C1 segment of cervical spinal cord (tissue), 14 donors: ENCODE results near the gene FMOD.
"Not testable (repeated sequence)": the region's sequence is repeated elsewhere in the genome, so short reads cannot be mapped to it uniquely, and the experiment has no call there.

ENCODE experiments used
- DNase-seq, 14 donors: peaks; one replicate each; lab custom pipeline; 2025; lab: John Stamatoyannopoulos, UW

Gene FMOD

GRCh38 chr1:203326830-203327683, 23.9 kb downstream of the FMOD start:
- DNase-seq: peak in 13 of 14 donors; percentile 74 to 93 (median 87)

GRCh38 chr1:203325418-203326091, 25.4 kb downstream of the FMOD start:
- peak in 11 of 14 donors; percentile 41 to 88 (median 71) for DNase-seq

GRCh38 chr1:203325026-203325417, 25.9 kb downstream of the FMOD start:
- DNase-seq: peak in 4 of 14 donors; percentile 71 to 88 (median 75)

GRCh38 chr1:203324105-203325025, 26.6 kb downstream of the FMOD start:
- DNase-seq: peak in 10 of 14 donors; percentile 35 to 75 (median 52)

GRCh38 chr1:203323587-203323986, 27.3 kb downstream of the FMOD start:
- DNase-seq: no peak

- peak in 1 of 14 donors; percentile 60 for DNase-seq
Observed at GRCh38 chr1:203322500-203323179, 28.3 kb downstream of the FMOD start.

GRCh38 chr1:203321273-203322052, 29.5 kb downstream of the FMOD start:
- no peak for DNase-seq

- peak in 1 of 14 donors; percentile 20 for DNase-seq
Observed at GRCh38 chr1:203320591-203321272, 30.2 kb downstream of the FMOD start.

- DNase-seq: no peak
Observed at GRCh38 chr1:203318229-203318517, 32.7 kb downstream of the FMOD start.

- DNase-seq: no peak
Observed at GRCh38 chr1:203317429-203318228, 33.3 kb downstream of the FMOD start.

- no peak for DNase-seq
Observed at GRCh38 chr1:203316626-203317093, 34.3 kb downstream of the FMOD start.

GRCh38 chr1:203314025-203314759, 36.7 kb downstream of the FMOD start:
- not testable (repeated sequence) for DNase-seq

- no peak for DNase-seq
Observed at GRCh38 chr1:203311368-203312301, 39.3 kb downstream of the FMOD start.

GRCh38 chr1:203308923-203309331, 42.0 kb downstream of the FMOD start:
- no peak for DNase-seq

- DNase-seq: no peak
Observed at GRCh38 chr1:203308328-203308922, 42.5 kb downstream of the FMOD start.

- DNase-seq: no peak
Observed at GRCh38 chr1:203307641-203308126, 43.2 kb downstream of the FMOD start.
